Medulla oblongata (tissue), 1 donor: ENCODE results near the gene ZBTB16.

Experiments used
- DNase-seq: peaks from one replicate; pipeline ENCODE4 v3.0.0-alpha.2; 2015; ENCODE audit errors: extremely low spot score

ZBTB16 gene

DNA sequence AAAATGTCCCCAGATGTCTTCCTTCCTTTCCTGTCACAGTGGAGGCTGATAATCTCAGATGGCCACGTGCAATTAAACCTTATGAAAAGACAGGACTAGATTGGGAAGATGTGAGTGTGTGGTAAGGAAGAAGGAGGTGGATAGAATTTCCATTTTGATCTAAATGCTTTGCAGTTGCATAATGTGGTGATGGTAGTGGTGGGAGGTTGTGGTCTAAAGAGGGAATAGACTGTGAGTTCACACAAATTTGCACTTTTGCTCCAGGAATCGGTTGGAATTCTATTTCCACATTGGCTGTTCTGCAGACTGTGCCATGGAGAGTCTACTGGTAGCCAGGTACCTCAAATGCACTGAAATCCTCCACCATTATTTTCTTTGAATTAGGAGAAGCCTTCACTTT is 93.3 kb downstream of the ZBTB16 start:
- no peak for DNase-seq

DNA sequence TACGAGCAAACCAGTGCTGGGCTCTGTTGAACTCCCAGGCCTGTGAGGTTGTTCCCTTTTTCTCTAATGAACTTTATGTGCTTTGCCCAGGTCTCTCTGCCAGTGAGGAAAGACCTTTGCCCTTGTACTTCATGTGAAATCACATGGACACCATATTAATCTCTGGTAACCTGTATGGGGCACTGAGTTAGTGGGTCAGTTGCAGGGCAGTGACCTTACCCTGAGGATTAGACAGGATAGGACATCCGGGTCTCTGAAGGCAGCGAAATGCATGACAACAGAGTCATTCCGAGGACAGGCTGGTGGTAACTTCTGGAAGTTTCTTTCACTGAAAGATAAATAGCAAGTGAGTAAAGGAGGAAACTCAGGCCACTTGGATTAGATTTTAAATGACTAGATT is 93.7 kb downstream of the ZBTB16 start:
- DNase-seq = no peak

DNA sequence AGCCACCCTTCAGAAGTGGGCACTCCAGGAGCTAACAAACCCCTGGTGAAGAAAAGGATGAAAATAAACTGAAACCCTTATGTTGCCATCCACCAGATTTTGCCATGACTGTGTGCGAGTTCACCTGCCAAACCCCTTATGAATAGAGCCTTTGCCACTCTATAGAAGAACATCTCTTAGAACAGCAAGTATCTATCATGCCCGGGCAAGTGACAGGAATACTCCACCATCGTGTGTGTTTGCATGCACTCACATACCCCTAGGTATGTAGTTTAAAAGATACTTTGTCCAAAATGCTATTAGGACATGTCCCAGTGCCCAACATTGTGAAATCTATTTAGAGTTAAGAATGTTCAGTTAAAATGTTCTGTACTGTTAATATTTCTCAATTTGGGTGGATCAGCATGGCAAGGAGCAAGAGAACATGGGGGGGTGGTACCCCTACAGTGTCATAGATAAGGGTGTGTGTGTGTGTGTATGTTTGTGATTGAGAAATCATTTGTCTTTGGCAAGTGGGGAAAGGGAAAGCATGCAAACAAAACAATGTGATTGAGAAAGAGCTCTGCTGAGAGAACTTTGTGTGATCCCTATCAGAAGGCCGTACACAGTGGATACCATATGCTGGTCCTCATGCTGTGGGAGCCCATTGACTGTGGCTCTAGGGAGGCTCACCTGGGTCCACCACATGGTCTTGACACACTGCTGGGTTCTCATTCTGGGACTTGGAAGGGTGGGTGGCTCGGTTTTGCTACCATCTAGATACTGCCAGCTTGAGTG is 94.9 kb downstream of the ZBTB16 start:
- no peak for DNase-seq

DNA sequence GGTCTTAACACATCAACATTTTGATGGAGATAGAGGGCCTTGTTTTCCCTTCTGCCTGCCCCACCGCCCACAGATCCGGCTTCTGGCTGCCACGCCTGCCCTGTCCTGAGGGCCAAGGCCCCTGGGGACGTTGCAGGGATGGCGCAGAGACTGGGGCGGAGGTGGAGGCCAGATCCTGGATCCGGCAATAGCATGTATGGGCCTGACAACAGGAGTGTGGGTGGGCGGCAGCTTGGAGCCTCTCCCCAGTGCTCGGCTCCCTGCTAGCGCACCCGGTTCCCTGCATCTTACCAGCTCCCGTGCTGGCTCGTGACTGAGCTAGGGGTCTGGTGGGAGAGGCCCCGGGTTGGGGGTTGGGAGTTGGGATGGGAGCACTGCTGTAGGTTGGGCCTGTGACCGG is 95.6 kb downstream of the ZBTB16 start:
- DNase-seq = no peak

DNA sequence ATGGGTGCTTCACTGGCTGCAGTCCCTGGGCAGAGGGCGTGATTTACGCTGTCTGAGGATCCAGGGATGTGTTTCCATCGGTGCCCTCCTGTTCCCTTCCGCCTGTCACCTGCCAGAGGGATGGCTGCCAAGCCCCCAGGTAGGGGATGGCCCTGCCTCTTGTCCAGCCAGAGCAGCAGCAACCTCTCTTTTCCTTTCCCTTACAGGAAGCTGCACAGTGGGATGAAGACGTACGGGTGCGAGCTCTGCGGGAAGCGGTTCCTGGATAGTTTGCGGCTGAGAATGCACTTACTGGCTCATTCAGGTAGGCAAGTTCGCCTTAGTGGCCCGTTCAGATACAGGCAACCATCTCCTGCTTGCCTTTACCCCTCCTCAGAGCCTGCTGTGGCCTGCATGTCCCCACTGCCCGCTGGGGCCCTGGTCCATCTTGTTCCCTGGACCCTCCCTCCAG is 96.6 kb downstream of the ZBTB16 start:
- no peak for DNase-seq

DNA sequence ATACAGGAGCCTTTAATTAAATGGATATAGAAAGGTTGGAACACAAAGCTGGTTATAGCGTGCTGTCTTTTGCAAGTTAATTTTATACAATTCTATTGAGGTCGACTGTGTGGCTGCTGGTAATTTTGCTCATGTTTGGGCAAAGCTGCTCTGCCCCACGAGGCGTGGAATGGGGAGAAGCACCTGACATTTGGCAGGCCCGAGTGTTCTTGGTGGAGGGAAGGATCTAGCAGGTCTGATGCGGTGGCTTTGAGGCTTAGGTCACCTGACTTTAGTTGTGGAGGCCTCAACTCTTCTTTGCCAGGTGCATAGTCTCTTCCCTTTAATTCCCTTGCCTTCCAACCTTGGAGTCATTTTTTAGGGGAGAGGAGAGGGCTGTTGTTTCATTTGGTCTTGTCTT is 97.3 kb downstream of the ZBTB16 start:
- no peak for DNase-seq

DNA sequence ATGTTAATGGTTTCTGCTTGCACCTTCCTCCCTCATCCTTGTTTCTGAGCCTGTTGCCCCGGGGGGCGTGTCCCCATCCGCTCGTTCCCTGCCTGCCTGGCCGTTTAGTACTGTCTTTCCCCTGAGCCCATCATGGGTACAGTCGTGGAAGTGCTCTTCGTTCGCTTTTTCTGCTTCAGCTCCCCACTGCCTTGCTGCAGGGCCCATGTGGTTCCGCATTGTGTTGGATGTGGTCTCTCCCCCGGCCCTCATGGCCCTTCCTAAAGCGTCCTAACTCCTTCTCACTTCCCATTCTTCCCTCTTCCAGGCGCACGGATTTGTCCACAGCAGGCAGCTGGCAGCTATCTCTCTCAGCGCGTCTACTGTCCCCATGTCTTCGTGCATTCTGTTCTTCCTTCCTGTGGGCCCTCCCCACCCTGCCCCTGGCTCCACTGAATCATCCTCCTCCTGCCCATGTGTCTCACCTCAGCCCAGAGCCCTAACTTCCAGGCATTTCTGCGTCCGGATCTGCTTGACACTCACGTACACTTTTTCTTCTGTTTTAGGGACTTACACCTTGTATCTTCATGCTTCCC is 98.1 kb downstream of the ZBTB16 start:
- no peak for DNase-seq

DNA sequence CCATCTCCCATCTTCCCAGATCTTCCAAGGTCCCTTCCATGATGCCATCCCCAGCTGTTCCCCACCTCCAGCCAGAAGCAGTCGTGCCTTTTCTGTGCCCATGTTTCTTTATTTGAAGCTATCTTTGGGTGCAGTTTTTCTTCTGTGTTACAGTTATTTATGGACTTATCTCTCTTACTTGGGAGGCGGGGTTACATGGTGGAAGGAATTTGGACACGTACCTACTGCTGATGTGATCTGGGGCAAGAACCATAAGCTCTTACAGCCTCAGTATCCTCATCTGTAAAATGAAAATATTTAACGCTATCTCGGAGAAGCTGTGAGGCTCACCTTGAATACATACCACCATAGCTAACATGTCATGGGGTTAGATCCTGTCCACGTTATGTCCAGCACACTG is 98.9 kb downstream of the ZBTB16 start:
- no peak for DNase-seq

DNA sequence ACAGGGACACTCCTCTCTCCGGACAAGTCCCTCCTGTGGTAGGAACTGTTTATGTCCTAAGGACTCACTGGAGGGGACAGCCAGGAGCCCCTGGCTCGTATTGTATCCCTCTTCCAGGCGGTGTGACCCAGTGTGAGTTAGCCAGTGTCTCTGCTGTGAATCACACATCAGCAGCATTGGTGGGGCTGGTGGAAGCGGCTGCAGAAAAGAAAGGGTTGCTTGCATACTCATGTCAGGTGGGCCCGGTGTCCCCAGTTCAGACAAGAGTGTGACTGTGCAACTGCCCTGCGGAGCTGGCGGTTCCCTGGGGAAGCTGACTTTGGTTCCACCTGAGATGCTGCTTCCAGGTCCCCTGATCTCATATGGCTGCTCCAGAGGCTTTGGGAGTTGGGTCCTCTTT is 99.4 kb downstream of the ZBTB16 start:
- DNase-seq = no peak

DNA sequence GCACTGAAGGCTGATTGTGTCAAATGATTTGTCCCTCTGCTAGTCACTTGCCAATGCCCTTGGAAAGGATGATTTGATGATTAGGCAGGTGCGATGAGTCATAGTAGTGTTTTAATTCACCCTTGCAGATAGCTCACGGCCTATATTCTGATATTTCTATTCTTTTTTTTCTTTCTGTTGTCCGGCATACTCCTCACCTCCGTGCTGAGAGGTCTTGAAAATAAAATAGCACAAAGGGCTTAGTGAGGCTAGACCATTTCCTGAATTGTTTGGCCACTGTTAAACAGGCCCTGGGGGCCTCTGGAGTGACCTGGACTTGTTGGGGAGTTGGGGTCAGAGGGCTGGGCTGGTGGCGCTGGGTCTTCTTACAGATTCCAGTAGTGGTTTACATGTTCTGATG is 99.8 kb downstream of the ZBTB16 start:
- DNase-seq = no peak

DNA sequence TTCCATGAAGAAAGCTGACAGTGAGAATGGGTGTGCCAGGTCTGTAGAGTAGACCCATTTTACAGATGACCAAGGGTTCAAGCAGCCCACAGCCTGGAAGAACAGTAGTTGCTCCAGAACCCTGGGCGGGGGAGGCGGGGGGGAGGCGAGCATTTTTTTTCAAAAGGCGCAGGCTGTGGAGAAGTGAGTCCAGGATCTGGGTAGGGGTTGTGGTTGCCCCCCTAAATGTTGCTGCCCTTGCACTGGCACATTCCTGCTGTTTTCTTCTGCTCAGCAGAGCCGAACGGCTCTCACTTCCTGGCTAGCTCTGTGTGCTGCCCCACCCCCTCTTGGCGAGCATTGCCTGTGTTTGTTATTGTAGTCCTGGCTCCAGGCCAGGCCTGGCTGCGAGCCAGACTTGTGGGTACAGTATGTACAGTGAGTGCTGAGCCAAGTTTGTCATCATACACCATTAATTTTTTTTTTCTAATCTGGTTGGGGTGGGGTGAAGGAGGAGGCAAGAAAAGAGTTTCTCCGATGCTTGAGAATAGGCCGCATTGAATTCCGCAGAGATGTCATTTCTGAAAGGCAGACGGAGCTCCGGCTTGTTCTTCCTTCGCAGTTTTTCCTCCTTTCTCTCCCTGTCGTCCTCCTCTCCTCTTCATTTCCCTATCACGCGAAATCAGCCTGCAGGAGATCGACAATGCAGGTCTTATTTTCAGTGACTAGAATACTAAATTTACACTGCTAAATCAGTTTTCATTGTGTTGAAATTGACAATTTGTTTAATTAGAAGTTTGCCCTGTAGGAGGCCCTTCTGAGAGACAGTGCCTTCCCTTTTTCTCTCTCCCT is 100.5 kb downstream of the ZBTB16 start:
- DNase-seq = peak; percentile 93

DNA sequence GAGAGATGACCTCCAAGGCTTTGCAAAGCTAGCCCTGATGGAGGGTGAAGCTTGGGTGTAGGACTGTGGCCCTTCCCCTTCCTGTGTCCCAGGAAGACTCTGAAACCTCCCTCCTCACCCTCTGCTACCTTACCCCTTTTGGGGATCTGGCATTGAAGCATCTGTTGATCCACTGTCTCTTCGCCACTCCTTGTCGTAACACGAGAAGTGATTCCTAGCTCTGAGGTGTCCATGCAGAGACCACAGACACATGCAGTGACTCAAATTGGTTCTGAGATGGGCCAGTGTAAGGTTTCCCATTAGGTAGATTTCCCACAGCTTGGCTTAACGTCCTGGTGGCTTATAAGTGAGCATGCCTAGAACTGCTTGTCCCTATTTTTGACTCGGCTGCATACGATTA is 101.4 kb downstream of the ZBTB16 start:
- DNase-seq = no peak

DNA sequence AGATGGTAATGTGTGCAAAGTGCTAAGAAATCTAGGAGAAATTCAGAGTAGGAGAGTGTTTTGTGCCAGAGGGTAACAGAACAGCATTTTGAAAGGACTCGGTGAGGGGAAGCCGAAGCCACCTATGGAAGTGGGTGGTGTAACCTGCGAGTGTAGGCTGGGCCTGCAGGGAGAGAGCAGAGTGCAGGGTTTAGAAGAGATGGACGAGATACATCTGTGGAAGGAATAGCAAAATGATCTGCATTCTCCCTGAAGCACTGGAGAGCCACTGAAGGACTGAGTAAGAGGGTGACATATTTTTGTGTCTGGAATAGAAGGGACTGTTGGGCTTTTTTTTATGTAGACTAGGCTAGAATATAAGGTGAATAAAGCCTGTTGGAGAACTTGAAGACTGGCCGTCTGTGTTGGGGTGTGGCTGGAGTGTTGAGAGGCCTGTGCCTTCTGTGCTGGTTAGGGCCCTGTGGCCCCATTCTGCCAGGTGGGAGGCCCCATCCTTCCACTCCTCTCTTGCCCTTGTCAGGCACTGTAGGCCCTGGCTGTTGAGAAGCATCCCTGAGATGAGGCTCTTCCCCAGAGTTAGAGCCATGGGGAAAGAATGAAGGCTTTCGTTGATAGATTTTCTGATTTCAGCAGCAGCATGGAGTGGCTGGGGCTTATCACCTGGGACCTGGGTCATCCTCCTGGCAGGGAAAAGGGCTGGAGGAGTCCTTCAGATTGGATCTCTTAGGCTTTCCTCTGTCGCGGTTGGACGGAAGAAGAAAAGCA is 102.2 kb downstream of the ZBTB16 start:
- no peak for DNase-seq

DNA sequence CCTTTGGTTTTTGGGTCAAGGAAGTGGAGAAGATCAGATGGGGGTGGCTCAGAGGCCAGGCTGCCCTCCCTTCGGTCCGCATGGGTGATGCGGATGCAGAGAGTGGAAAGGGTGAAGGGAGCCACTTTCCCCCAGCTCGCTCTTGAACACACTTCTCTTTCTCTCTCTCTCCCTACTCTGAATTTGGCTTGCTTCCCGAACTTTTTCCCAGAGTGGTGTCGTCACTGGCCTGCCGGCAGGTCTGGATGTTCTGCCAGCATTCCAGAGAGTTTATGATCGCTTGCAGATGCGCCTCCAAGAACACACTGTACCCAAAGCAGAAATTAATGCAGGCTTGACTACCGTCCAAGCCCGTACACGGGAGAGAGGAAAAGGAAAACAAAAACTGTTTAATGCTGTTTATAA is 103.2 kb downstream of the ZBTB16 start:
- peak; percentile 98 for DNase-seq

DNA sequence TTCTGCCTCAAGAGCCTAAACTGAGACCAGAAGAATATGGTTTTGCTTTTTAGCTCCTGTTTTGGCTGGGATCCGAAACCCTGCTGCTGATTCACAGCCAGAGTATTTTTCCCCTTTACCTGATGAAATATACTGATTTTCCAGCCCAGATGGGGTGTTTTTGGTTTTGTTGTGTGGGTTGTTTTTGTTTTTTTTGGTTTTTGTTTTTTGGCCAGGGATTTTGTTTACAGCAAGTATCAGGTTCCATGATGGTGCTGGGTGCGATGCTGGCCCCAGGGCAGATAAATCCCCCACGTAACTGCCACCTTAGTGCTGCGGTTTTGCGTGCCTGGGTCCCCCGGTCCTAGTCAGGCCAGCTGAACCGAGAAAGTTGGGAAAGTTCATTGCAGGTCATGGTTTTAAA is 103.7 kb downstream of the ZBTB16 start:
- DNase-seq = no peak

DNA sequence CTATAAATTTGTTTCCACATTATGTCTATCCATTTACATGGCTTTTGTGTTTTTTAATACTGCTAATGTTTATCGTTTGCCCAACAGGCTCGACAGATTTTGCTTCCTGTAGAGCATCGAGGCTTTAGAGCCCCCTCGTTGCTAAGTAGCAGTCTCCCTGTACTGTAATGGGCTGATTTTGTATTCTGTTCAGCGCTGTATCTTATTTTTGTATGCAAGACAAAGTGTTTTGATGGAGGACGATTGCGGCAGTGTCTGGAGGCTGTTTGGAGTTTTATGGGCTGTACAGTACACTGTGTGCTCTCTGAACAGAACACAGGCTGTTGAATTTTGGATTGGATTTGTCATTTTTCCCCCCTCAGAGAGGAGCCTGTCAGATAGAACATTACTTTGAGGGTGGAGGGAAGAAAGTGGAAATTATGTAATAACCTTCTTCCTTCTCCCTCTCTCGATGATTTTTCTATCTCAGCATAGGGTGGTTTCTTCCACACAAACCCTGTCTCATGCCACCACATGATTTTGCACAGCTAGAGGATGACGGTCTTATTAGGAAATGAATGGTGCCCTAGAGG is 104.4 kb downstream of the ZBTB16 start:
- DNase-seq = peak; percentile 60

DNA sequence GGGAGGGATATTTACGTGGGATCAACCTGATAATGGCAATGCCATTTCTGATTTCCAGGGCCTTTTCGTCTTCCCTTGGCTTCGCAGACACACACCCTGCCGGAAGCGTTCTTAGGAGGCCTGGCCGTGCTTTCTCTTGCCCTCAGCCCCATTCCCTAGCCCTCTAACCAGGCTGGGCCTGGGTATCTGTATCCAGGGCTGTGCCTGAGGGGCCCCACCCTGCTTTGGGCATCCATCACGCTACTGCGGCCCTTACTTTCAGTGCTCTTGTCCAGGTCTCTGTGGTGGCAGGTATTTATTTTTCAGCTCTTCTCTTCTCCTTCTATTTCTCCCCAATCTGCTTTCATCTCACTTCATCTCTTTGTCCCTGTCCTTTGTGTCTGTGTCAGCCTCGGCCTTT is 105.0 kb downstream of the ZBTB16 start:
- no peak for DNase-seq

DNA sequence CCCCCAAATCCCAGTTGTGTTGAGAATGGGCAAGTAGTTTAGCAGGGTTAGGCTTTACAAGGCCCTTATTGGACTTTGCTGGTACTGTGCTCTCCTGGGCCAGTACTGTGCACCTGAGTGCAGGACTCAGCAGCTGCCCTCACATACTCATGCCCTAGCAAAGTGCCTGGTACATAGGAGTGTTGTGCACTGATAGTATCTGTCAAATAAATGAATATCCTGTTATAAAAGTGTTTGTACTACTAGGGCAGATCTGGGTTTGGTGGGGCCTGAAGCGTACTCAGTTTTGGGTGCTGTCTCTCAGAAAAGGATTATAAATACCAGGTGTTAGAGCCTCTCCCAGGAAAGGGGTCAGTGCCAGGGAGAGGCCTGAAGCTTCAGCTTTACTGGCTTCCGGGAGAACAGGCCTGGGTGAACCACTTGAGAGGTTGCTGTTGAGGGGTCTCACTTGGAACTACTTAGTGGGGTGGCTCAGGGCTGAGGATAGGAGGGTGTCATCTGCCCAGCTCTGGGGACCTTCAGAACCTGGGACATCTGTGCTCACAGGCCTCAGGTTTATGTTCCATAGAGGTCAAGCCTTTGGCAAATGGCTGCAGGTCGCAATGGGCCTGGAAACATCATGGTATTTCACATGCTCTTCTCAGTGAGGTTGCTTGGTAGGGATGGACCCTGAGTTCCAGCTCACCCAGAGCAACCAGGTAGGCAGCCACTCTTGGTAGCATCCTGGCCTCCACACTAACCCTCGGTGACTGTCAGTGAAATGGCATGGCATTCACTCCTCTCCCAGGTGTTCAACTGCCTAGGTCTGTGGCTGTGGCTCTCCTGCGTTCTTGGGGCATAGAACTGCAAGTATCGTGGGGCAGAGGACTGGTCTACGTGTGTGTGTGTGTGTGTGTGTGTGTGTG is 106.1 kb downstream of the ZBTB16 start:
- no peak for DNase-seq

DNA sequence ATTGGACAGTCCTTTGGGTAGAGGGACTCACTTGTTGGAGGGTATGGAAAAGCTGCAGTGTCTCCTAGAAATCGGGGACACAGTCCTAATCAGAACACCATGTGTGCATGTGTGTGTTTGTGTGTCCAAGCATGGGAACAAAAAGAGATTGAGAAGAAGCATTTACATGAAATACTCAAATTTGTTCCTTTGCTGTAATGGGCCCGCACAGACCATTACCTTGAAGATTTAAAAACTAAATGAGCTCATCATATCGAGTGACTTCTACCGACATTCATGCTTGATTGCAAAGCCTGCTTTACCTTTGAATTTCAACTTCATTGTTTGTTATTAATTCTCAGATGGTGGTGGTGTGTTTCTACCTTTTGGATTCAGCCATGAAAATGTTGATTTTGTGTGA is 106.9 kb downstream of the ZBTB16 start:
- no peak for DNase-seq

DNA sequence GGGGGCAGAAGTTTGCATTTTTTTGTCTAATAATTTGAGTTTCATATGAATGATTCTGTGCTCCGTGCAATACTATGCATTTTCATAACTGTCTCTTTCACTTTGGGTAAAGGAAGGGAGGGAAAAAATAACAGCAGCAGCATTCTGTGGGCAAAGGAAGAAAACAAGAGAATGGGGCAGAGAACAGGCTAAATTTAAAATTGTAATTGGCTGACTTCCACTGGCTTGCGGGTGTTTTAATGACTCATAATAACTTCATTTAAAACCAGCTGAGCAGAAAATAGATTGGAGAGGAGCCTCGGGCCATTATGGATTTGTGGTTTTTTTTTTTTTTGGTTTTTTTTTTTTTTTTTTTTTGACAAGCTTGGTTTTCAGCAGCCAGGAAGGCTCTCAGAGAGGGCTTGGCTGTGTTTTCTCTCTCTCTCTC is 107.4 kb downstream of the ZBTB16 start:
- peak; percentile 78 for DNase-seq

DNA sequence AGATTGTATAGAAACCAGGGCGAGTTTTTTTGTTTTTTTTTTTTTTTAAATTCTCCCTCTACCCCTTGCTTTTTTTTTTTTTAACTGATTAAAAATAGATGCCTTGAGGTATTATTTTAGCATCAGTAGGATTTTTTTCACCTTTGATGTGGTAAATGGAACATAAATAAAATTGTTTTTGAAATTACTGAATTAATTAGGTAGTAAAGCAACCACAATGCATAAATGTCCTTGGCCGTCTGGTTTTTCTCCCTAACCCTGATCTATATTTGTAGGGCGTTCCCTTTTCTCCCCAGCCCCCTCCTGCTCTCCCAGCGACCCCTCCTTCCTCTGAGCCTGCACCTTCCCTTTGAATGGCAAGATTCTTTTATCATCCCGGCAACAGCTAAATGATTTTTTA is 107.8 kb downstream of the ZBTB16 start:
- no peak for DNase-seq
